ENCODE measurements around the gene SMOC2.

DNA sequence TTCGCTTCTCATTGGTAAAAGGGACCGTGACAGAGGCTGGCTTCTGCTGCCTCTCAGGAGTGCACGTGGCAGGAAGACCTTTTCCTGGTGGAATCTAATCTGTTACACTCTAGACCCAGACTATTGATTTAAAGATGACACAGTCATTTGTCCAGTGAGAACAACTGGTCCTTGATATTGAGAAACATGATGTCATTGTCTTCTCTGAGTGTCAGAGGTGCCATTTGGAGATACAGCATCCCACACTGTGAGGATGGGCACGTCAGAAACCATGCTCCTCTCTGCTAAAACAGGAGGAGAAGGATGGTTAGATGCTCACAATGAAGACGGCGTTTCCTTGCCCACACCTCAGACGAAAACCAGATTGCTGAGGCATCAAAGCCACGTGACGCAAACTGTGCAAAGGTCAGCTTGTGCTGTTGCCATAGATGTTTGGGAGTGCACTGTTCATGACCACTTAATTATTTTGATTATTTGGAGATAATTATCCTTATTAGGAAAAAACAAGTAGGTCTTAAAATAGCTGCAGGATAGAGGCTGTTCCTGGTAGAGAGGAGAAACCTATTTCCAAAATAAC lies 169.0 kb downstream of the SMOC2 start:
- TF ChIP-seq, protein P1, sequence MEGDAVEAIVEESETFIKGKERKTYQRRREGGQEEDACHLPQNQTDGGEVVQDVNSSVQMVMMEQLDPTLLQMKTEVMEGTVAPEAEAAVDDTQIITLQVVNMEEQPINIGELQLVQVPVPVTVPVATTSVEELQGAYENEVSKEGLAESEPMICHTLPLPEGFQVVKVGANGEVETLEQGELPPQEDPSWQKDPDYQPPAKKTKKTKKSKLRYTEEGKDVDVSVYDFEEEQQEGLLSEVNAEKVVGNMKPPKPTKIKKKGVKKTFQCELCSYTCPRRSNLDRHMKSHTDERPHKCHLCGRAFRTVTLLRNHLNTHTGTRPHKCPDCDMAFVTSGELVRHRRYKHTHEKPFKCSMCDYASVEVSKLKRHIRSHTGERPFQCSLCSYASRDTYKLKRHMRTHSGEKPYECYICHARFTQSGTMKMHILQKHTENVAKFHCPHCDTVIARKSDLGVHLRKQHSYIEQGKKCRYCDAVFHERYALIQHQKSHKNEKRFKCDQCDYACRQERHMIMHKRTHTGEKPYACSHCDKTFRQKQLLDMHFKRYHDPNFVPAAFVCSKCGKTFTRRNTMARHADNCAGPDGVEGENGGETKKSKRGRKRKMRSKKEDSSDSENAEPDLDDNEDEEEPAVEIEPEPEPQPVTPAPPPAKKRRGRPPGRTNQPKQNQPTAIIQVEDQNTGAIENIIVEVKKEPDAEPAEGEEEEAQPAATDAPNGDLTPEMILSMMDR (IDR thresholded peaks at IDR 0.05 in 2 of 3, conservative IDR thresholded peaks at IDR 0.05 in 1 of 3; ENCODE audit: borderline replicate concordance in 1 of 3, insufficient read depth in 1 of 3, low read depth in 2 of 3, low read length in 2 of 3) = no peak
- TF ChIP-seq POLR2A (IDR thresholded peaks at IDR 0.05; ENCODE audit: borderline replicate concordance, extremely low read depth, insufficient read depth, insufficient read length) (no peak), EZH2phosphoT487 (IDR thresholded peaks at IDR 0.05; ENCODE audit: borderline replicate concordance) (no peak), EZH2 (IDR thresholded peaks at IDR 0.05) (no peak), YY1 (IDR thresholded peaks at IDR 0.05; ENCODE audit: extremely low read depth, insufficient replicate concordance, low read depth, low read length) (no peak), POLR2AphosphoS5 (IDR thresholded peaks at IDR 0.05; ENCODE audit: low read depth, low read length) (no peak), JUND (IDR thresholded peaks at IDR 0.05) (no peak), ZNF274 (IDR thresholded peaks at IDR 0.05; ENCODE audit: low read depth, low read length) (no peak), SIN3A (IDR thresholded peaks at IDR 0.05; ENCODE audit: low read depth) (no peak), ELF1 (IDR thresholded peaks at IDR 0.05; ENCODE audit: borderline replicate concordance, low read depth) (no peak)
- TF ChIP-seq, protein P2, sequence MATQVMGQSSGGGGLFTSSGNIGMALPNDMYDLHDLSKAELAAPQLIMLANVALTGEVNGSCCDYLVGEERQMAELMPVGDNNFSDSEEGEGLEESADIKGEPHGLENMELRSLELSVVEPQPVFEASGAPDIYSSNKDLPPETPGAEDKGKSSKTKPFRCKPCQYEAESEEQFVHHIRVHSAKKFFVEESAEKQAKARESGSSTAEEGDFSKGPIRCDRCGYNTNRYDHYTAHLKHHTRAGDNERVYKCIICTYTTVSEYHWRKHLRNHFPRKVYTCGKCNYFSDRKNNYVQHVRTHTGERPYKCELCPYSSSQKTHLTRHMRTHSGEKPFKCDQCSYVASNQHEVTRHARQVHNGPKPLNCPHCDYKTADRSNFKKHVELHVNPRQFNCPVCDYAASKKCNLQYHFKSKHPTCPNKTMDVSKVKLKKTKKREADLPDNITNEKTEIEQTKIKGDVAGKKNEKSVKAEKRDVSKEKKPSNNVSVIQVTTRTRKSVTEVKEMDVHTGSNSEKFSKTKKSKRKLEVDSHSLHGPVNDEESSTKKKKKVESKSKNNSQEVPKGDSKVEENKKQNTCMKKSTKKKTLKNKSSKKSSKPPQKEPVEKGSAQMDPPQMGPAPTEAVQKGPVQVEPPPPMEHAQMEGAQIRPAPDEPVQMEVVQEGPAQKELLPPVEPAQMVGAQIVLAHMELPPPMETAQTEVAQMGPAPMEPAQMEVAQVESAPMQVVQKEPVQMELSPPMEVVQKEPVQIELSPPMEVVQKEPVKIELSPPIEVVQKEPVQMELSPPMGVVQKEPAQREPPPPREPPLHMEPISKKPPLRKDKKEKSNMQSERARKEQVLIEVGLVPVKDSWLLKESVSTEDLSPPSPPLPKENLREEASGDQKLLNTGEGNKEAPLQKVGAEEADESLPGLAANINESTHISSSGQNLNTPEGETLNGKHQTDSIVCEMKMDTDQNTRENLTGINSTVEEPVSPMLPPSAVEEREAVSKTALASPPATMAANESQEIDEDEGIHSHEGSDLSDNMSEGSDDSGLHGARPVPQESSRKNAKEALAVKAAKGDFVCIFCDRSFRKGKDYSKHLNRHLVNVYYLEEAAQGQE (IDR thresholded peaks at IDR 0.05; ENCODE audit: low read depth) = no peak
- TF ChIP-seq, protein P3, sequence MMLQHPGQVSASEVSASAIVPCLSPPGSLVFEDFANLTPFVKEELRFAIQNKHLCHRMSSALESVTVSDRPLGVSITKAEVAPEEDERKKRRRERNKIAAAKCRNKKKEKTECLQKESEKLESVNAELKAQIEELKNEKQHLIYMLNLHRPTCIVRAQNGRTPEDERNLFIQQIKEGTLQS (IDR thresholded peaks at IDR 0.05) = no peak
